GM19324 (cell line): ENCODE data around the gene SVIP.

Experiments used
- ATAC-seq: cut with Tn5 transposase; IDR thresholded peaks from one replicate; pipeline ENCODE4 v1.9.1; 2021; ENCODE audit warnings: mild to moderate bottlenecking, moderate library complexity; ENCODE audit not compliant: unreplicated experiment, low FRiP score

SVIP gene

GRCh38 chr11:22797047-22797446 is 32.6 kb downstream of the SVIP start:
- ATAC-seq, result no peak

GRCh38 chr11:22795914-22796313 is 33.7 kb downstream of the SVIP start:
- ATAC-seq, result no peak

GRCh38 chr11:22792497-22792896 is 37.1 kb downstream of the SVIP start:
- ATAC-seq, result no peak

GRCh38 chr11:22787551-22788162 is 41.9 kb downstream of the SVIP start:
- no peak for ATAC-seq

- ATAC-seq, result no peak
Measured at GRCh38 chr11:22787055-22787454, 42.5 kb downstream of the SVIP start.

- ATAC-seq, result peak; percentile 94
Measured at GRCh38 chr11:22786475-22786874, 43.1 kb downstream of the SVIP start.

- no peak for ATAC-seq
Measured at GRCh38 chr11:22785251-22785650, 44.4 kb downstream of the SVIP start.

GRCh38 chr11:22780952-22781593 is 48.5 kb downstream of the SVIP start:
- peak; percentile 92 for ATAC-seq

- ATAC-seq, result no peak
Measured at GRCh38 chr11:22779850-22780249, 49.8 kb downstream of the SVIP start.

GRCh38 chr11:22778642-22779041 is 51.0 kb downstream of the SVIP start:
- ATAC-seq, result no peak

- ATAC-seq, result no peak
Measured at GRCh38 chr11:22775248-22775647, 54.4 kb downstream of the SVIP start.

GRCh38 chr11:22774716-22775115 is 54.9 kb downstream of the SVIP start:
- no peak for ATAC-seq

GRCh38 chr11:22769081-22769480 is 60.5 kb downstream of the SVIP start:
- ATAC-seq, result no peak
